ENCODE data around the gene MCCC1. TPM values are rescaled to one million over a fixed set of nuclear protein-coding genes. Genes with fewer than 3 reads are reported as not detected.

The MCCC1 gene
- total and polyA plus RNA-seq, 8 donors: 16.5 to 83.9 (median 42.6) TPM

DNA sequence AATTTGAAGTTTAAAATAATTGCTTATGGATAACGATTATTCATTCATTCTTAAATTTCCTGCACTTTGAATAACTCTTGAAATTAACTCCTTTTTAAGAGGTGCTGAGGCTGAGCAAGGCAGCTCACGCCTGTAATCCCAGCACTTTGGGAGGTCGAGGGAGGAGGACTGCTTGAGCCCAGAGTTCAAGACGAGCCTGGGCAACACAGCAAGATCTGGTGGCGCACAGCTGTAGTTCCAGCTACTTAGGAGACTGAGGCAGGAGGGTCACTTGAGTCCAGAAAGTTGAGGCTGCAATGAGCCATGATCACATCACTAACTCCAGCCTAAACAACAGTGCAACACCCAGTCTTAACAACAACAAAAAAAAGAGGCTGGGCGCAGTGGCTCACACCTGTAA lies 126.9 kb downstream of the MCCC1 start:
- intact Hi-C loops (cut with DNase I; ENCODE audit: low total_unique reads): no loop called here
- Histone ChIP-seq H3K27me3 (no peaks in the 10 kb centered on the region), H3K4me1 (peaks cover 0 to 54% (median 27%) of the 10 kb centered on the region in 4 donors), H3K4me3 (no peak overlapping the region), H3K9me3 (no peaks in the 10 kb centered on the region), H3K36me3 (peaks cover 0 to 4% (median 0%) of the 10 kb centered on the region in 4 donors), H3K27ac (no peak overlapping the region)
- no peak for TF ChIP-seq POLR2AphosphoS5 (IDR thresholded peaks at IDR 0.05)
- no peak for TF ChIP-seq EP300 (IDR thresholded peaks at IDR 0.05)
- no peak for TF ChIP-seq POLR2A (IDR thresholded peaks at IDR 0.05)
- TF ChIP-seq, protein P1, sequence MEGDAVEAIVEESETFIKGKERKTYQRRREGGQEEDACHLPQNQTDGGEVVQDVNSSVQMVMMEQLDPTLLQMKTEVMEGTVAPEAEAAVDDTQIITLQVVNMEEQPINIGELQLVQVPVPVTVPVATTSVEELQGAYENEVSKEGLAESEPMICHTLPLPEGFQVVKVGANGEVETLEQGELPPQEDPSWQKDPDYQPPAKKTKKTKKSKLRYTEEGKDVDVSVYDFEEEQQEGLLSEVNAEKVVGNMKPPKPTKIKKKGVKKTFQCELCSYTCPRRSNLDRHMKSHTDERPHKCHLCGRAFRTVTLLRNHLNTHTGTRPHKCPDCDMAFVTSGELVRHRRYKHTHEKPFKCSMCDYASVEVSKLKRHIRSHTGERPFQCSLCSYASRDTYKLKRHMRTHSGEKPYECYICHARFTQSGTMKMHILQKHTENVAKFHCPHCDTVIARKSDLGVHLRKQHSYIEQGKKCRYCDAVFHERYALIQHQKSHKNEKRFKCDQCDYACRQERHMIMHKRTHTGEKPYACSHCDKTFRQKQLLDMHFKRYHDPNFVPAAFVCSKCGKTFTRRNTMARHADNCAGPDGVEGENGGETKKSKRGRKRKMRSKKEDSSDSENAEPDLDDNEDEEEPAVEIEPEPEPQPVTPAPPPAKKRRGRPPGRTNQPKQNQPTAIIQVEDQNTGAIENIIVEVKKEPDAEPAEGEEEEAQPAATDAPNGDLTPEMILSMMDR (IDR thresholded peaks at IDR 0.05): no peak
- no peak for DNase-seq
- WGBS, 5 donors: 85 to 93% (median 90%) methylated on average over 6 of the region's 6 CpGs

DNA sequence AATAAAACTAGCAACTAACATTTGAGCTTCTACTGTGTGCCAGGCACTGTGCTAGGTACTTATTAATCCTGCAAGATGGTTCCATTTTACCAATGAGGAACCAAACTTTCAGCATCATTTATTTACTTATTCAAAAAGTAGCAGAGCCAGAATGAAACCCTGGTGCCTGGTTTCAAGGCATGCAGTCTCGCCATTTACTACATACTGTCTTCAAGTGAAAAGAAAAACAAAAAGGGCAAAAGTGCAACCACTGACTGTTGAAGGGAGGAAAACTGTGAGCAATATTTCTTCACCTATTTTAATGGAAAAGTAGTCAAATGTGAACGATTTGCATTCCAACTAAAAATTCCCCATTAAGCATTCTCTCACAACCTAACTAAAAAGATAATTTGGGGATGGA lies 127.7 kb downstream of the MCCC1 start:
- Histone ChIP-seq H3K4me3 (no peak overlapping the region), H3K4me1 (peaks cover 0 to 58% (median 27%) of the 10 kb centered on the region in 4 donors), H3K27ac (no peak overlapping the region), H3K36me3 (peaks cover 0 to 4% (median 0%) of the 10 kb centered on the region in 4 donors), H3K27me3 (no peaks in the 10 kb centered on the region), H3K9me3 (no peaks in the 10 kb centered on the region)
- no peak for TF ChIP-seq POLR2AphosphoS5 (IDR thresholded peaks at IDR 0.05)
- WGBS, 5 donors: 75 to 82% (median 78%) methylated on average over 2 of the region's 2 CpGs
- DNase-seq: no peak
- intact Hi-C loops (cut with DNase I; ENCODE audit: low total_unique reads): no loop called here

DNA sequence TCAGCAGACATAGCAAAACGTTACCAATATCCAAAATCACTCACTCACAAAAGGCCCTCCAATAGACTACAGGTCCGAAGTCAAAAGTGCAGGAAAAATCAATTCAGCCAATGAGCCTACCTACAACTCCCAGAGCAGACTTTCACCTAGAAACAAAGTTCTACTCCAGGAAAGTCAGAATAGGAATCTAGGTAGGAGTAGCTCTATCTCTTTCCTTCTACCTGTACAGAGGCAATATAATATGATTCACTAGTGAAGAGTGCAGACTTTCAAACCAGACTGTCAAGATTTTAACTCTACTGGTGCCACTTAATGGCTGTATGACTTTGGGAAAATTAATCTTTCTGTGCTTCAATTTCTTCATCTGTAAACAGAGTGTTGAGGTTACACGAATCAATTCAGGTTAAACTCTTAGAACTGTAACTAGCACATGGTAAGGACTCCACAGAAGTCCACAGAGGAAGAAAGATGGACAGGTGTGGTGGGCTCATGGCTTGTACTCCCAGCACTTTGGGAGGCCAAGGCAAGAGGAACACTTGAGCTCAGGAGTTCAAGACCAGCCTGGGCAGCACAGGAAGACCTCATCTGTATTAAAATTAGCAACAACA lies 128.4 kb downstream of the MCCC1 start:
- 59 to 75% (median 66%) methylated on average over 3 of the region's 3 CpGs for WGBS, 5 donors
- intact Hi-C loops (cut with DNase I; ENCODE audit: low total_unique reads): no loop called here
- Histone ChIP-seq H3K27ac (no peak overlapping the region), H3K4me3 (no peak overlapping the region), H3K9me3 (no peaks in the 10 kb centered on the region), H3K27me3 (no peaks in the 10 kb centered on the region), H3K36me3 (peaks cover 0 to 4% (median 0%) of the 10 kb centered on the region in 4 donors), H3K4me1 (peaks cover 0 to 58% (median 29%) of the 10 kb centered on the region in 4 donors)
- TF ChIP-seq EP300 (IDR thresholded peaks at IDR 0.05) (no peak), POLR2A (IDR thresholded peaks at IDR 0.05) (no peak), POLR2AphosphoS5 (IDR thresholded peaks at IDR 0.05) (no peak)
- TF ChIP-seq, protein P1 (IDR thresholded peaks at IDR 0.05): no peak
- DNase-seq: no peak

DNA sequence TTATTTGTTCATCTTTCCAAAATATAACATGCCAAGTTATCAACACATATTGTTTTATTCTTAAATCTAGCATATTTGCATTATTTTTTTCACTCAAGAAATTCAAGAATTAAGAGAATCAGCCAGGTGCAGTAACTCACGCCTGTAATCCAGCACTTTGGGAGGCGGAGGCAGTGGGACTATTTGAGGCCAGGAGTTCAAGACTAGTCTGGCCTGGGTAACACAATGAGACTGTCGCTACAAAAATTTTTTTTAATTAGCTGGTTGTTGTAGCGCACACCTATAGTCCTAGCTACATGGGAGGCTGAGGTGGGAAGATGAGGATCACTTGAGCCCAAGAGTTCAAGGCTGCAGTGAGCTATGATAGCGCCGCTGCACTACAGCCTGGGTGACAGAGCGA lies 129.4 kb downstream of the MCCC1 start:
- H3K4me3 ChIP-seq: no peak overlapping the region
- no peaks in the 10 kb centered on the region for H3K27me3 ChIP-seq
- WGBS, 5 donors: 91 to 98% (median 97%) methylated on average over 7 of the region's 7 CpGs
- peaks cover 0 to 4% (median 0%) of the 10 kb centered on the region in 4 donors for H3K36me3 ChIP-seq
- H3K9me3 ChIP-seq: no peaks in the 10 kb centered on the region
- TF ChIP-seq, protein P1 (IDR thresholded peaks at IDR 0.05): no peak
- no peak for TF ChIP-seq EP300 (IDR thresholded peaks at IDR 0.05)
- TF ChIP-seq POLR2A (IDR thresholded peaks at IDR 0.05): no peak
- TF ChIP-seq POLR2AphosphoS5 (IDR thresholded peaks at IDR 0.05): no peak
- H3K27ac ChIP-seq: no peak overlapping the region
- peaks cover 0 to 58% (median 30%) of the 10 kb centered on the region in 4 donors for H3K4me1 ChIP-seq
- DNase-seq: no peak
- intact Hi-C loops (cut with DNase I; ENCODE audit: low total_unique reads): no loop called here

DNA sequence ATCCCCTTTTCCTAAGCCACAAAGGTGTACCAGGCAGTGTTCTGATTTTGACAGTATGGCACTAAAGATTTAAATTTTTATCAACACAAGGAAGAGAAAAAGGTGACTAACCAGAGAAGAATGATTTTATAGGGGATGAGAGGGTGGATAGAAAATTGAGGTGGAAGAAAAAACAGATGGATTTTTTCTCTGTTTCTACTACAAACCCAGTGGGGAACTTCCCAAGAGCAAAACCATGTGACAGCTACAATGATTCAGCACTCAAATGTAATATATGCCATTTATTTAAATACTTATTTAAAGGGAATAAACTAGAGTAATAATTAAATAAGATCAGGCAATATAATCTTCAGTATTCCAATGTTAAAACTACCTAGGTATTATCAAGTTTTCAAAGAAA lies 130.0 kb downstream of the MCCC1 start:
- Histone ChIP-seq H3K4me1 (peaks cover 0 to 60% (median 29%) of the 10 kb centered on the region in 4 donors), H3K27ac (no peak overlapping the region), H3K36me3 (peaks cover 0 to 4% (median 0%) of the 10 kb centered on the region in 4 donors), H3K4me3 (no peak overlapping the region), H3K9me3 (no peaks in the 10 kb centered on the region), H3K27me3 (no peaks in the 10 kb centered on the region)
- no peak for DNase-seq
- TF ChIP-seq, protein P1 (IDR thresholded peaks at IDR 0.05): no peak
- intact Hi-C loops (cut with DNase I; ENCODE audit: low total_unique reads): no loop called here
